Caco-2 (cell line): ENCODE results near the gene VPS26B. TPM values are rescaled to one million over a fixed set of nuclear protein-coding genes. Genes with fewer than 3 reads are reported as not detected.

ENCODE experiments used
- BruUV-seq: library from RNA; stranded (reverse); fragments of 400-500 nt; replicated peaks from 2 replicates; lab custom pipeline; 2021; lab: Mats Ljungman, UMichigan
- CTCF ChIA-PET: fragments of 300-600 bp; sonication (Branson Sonifier 250); formaldehyde crosslinking; loops from one replicate; lab custom pipeline; 2022; ENCODE audit warnings: antibody characterized with exemption; lab: Charles Lee
- POLR2A ChIA-PET: fragments of 300-600 bp; sonication (Branson Sonifier 250); formaldehyde crosslinking; loops from one replicate; lab custom pipeline; 2022; ENCODE audit warnings: antibody characterized with exemption; lab: Charles Lee
- DNase-seq, 2 experiments: peaks; one replicate each; pipeline versions ENCODE4 v3.0.0 to v3.0.0-alpha.2; 2020 to 2022
- H3K27me3 ChIP-seq: replicated peaks from 2 replicates; pipeline ENCODE4 v1.6.0; 2011; ENCODE audit warnings: low read length; ENCODE audit not compliant: control insufficient read depth, insufficient read depth
- H3K36me3 ChIP-seq: 2 replicates; pipeline ENCODE4 v1.5.1; 2011; ENCODE audit warnings: low read length; ENCODE audit not compliant: control insufficient read depth, insufficient read depth
- H3K4me1 ChIP-seq: fragments of 250-450 bp; sonication (Bioruptor Pico); 2 replicates; pipeline ENCODE4 v1.5.1; 2020; ENCODE audit warnings: mild to moderate bottlenecking
- H3K4me3 ChIP-seq: 2 replicates; pipeline ENCODE4 v1.5.1; 2011; ENCODE audit warnings: low read depth, mild to moderate bottlenecking, control low read depth, low read length
- H3K9me3 ChIP-seq: fragments of 250-450 bp; sonication (Bioruptor Pico); 2 replicates; pipeline ENCODE4 v1.5.1; 2020; ENCODE audit warnings: mild to moderate bottlenecking, moderate library complexity
- H3K27ac Mint-ChIP-seq: one replicate; pipeline ENCODE4 v1.8.0; 2022; ENCODE audit warnings: mixed read lengths; ENCODE audit not compliant: unreplicated experiment
- H3K27me3 Mint-ChIP-seq: one replicate; pipeline ENCODE4 v1.8.0; 2022; ENCODE audit warnings: mixed read lengths; ENCODE audit not compliant: insufficient read depth, unreplicated experiment
- H3K36me3 Mint-ChIP-seq: one replicate; pipeline ENCODE4 v1.8.0; 2022; ENCODE audit warnings: mild to moderate bottlenecking, mixed read lengths; ENCODE audit not compliant: insufficient read depth, unreplicated experiment
- H3K4me1 Mint-ChIP-seq: one replicate; pipeline ENCODE4 v1.8.0; 2022; ENCODE audit warnings: low read depth, mixed read lengths; ENCODE audit not compliant: unreplicated experiment
- H3K4me3 Mint-ChIP-seq: one replicate; pipeline ENCODE4 v1.8.0; 2022; ENCODE audit warnings: mild to moderate bottlenecking, moderate library complexity, mixed read lengths; ENCODE audit not compliant: unreplicated experiment
- H3K9me3 Mint-ChIP-seq: one replicate; pipeline ENCODE4 v1.8.0; 2022; ENCODE audit warnings: mixed read lengths; ENCODE audit not compliant: unreplicated experiment
- intact Hi-C: fragments of 100-400 bp; cut with micrococcal nuclease; formaldehyde crosslinking; loops from one replicate; pipeline ENCODE4 v1.10.0; 2022; ENCODE audit not compliant: unreplicated experiment
- total RNA-seq: library from RNA; stranded (reverse); gene quantifications from 2 replicates; pipeline ENCODE4 v1.2.3, GENCODE V29; 2022
- TF ChIP-seq, protein P1 (sequence below), 2 experiments: fragments of 200-600 bp in 1 of 2; IDR thresholded peaks; 1 replicate in 1 of 2; 2 replicates in 1 of 2; pipeline versions ENCODE4 v1.5.1 to v1.8.0; 2011 to 2022; ENCODE audit warnings: antibody characterized with exemption in 1 of 2, control low read depth in 1 of 2, inconsistent platforms in 1 of 2, low read depth in 1 of 2, low read length in 1 of 2, mild to moderate bottlenecking in 1 of 2, moderate library complexity in 1 of 2; ENCODE audit not compliant: insufficient read depth in 1 of 2, severe bottlenecking in 1 of 2, unreplicated experiment in 1 of 2

The VPS26B gene
- total RNA-seq, 1 experiment from 2014 or later = 78.1 TPM

DNA sequence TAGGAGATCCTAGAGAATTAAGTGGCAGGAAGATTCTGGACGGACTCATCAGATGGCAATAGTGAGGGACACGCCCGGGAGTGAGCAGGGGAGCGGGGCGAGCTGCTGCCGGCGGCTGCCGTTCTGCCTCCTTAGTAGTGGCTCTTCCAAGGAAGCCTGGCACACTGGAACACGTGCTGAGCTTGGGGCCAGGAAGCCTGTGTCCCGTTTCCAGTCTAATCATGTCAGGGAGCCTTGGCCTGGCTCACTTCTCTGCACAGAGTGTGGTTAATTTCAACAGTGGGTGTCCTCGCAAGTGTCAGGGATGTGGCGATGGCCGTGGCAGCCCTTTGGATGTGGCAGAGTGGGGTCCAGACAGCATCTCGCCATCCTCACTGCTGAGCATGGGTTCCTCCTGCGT is 68.2 kb downstream of the VPS26B start:
- TF ChIP-seq, protein P1, sequence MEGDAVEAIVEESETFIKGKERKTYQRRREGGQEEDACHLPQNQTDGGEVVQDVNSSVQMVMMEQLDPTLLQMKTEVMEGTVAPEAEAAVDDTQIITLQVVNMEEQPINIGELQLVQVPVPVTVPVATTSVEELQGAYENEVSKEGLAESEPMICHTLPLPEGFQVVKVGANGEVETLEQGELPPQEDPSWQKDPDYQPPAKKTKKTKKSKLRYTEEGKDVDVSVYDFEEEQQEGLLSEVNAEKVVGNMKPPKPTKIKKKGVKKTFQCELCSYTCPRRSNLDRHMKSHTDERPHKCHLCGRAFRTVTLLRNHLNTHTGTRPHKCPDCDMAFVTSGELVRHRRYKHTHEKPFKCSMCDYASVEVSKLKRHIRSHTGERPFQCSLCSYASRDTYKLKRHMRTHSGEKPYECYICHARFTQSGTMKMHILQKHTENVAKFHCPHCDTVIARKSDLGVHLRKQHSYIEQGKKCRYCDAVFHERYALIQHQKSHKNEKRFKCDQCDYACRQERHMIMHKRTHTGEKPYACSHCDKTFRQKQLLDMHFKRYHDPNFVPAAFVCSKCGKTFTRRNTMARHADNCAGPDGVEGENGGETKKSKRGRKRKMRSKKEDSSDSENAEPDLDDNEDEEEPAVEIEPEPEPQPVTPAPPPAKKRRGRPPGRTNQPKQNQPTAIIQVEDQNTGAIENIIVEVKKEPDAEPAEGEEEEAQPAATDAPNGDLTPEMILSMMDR (IDR thresholded peaks at IDR 0.05; ENCODE audit: insufficient read depth in 1 of 2, low read depth in 1 of 2, low read length in 1 of 2, severe bottlenecking in 1 of 2, unreplicated experiment in 1 of 2) = no peak
- Mint-ChIP-seq H3K4me1 (no peaks in the 10 kb centered on the region), H3K27me3 (peaks cover 15% of the 10 kb centered on the region), H3K4me3 (no peak overlapping the region), H3K9me3 (no peaks in the 10 kb centered on the region), H3K36me3 (no peaks in the 10 kb centered on the region), H3K27ac (no peak overlapping the region)
- CTCF ChIA-PET = no interaction called here
- no TSS peak for BruUV-seq
- Histone ChIP-seq H3K4me3 (no peak overlapping the region), H3K9me3 (no peaks in the 10 kb centered on the region), H3K4me1 (no peaks in the 10 kb centered on the region), H3K36me3 (no peaks in the 10 kb centered on the region), H3K27me3 (no peaks in the 10 kb centered on the region)
- intact Hi-C loops = no loop called here
- no peak for DNase-seq
- POLR2A ChIA-PET = no interaction called here

DNA sequence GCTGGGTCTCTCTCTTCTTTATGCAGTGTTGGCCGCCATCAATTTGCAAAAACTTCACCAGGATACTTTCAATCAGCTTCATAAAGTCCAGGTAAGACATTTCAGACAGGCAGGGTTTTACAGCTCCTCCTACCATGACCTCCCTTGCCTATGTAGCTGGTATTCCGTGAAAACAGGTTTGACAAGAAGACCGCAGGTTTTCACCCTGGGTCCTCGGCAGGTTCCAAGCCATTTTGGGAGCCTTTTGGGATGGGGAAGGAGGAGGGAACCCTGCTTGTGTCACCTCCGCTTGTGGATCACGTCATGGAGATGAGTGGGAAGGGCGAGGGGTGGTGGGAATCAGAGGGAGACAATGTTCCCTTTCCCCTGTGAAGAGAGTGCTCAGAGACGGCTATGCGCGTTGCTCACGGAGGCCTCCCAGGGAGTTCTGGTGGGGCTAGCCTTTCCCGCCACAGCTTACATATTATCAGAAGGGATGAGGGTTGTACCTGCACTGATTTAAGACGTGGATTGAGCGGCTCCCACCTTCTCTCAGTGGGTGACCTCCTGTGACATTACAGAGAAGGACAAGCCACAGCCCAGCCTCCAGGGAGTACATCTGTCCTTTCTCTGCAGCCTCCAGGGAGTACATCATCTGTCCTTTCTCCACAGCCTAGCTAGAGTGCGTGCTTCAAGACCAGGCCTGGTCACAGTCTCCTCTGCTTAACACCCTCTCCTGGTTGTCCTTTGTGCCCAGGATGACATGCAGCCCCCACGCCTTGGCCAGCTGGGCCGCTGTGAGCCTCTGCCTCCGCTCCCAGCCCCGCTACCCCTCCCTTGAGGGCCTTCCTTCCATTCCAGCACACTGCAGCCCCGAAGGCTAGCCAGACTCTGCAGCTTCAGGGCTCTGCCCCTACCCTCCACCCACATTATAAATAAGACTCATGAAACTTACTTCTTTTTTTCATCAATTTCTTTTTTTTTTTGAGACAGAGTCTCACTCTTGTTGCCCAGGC is 68.9 kb downstream of the VPS26B start:
- peak in 1 of 2 experiments; percentile 29 for DNase-seq
- intact Hi-C loops = no loop called here
- H3K27me3 Mint-ChIP-seq = peaks cover 11% of the 10 kb centered on the region
- no peaks in the 10 kb centered on the region for H3K4me1 ChIP-seq
- POLR2A ChIA-PET = no interaction called here
- no peaks in the 10 kb centered on the region for H3K36me3 Mint-ChIP-seq
- H3K4me3 Mint-ChIP-seq = no peak overlapping the region
- no peak overlapping the region for H3K4me3 ChIP-seq
- H3K36me3 ChIP-seq = no peaks in the 10 kb centered on the region
- no peak overlapping the region for H3K27ac Mint-ChIP-seq
- H3K4me1 Mint-ChIP-seq = no peaks in the 10 kb centered on the region
- CTCF ChIA-PET = no interaction called here
- H3K27me3 ChIP-seq = no peaks in the 10 kb centered on the region
- TF ChIP-seq, protein P1 (IDR thresholded peaks at IDR 0.05; ENCODE audit: insufficient read depth in 1 of 2, low read depth in 1 of 2, low read length in 1 of 2, severe bottlenecking in 1 of 2, unreplicated experiment in 1 of 2) = no peak
- H3K9me3 Mint-ChIP-seq = no peaks in the 10 kb centered on the region
- no TSS peak for BruUV-seq
- H3K9me3 ChIP-seq = no peaks in the 10 kb centered on the region

DNA sequence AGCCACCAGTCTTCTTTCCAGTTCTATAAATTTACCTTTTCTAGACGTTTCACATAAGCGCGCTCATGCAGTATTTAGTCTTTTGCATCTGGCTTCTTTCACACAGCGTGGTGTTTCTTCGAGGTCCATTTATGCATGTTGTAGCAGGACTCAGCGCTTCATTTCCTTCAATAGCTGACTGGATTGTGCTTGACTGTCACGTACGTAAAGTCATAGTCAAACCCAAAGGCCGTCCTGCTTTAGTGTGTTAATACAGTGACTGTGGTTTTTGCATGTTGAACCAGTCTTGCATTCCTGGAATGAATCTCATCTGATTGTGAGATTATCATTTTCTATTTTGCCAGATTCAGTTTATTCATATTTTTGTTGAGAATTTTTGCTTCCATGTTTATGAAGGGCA is 70.2 kb downstream of the VPS26B start:
- ChIA-PET CTCF (no interaction called here), POLR2A (no interaction called here)
- DNase-seq = no peak
- no peaks in the 10 kb centered on the region for H3K36me3 Mint-ChIP-seq
- peaks cover 15% of the 10 kb centered on the region for H3K27me3 Mint-ChIP-seq
- H3K4me1 Mint-ChIP-seq = no peaks in the 10 kb centered on the region
- H3K4me3 Mint-ChIP-seq = no peak overlapping the region
- no peaks in the 10 kb centered on the region for H3K27me3 ChIP-seq
- no peaks in the 10 kb centered on the region for H3K9me3 ChIP-seq
- no peaks in the 10 kb centered on the region for H3K4me1 ChIP-seq
- H3K4me3 ChIP-seq = no peak overlapping the region
- intact Hi-C loops = no loop called here
- H3K36me3 ChIP-seq = no peaks in the 10 kb centered on the region
- H3K9me3 Mint-ChIP-seq = no peaks in the 10 kb centered on the region
- TF ChIP-seq, protein P1 (IDR thresholded peaks at IDR 0.05; ENCODE audit: insufficient read depth in 1 of 2, low read depth in 1 of 2, low read length in 1 of 2, severe bottlenecking in 1 of 2, unreplicated experiment in 1 of 2) = no peak
- BruUV-seq = no TSS peak
- no peak overlapping the region for H3K27ac Mint-ChIP-seq

Other genes starting within 250 kb of the VPS26B start
- gene JAM3, start 155.6 kb upstream of the VPS26B start, total RNA-seq = 0.65 and 1.5 TPM in 2 replicates
- 97.8 and 108 TPM in 2 replicates for gene NCAPD3, start 704 bp upstream of the VPS26B start, total RNA-seq
- gene THYN1, start 28.7 kb downstream of the VPS26B start, total RNA-seq = 88.3 and 94.5 TPM in 2 replicates
- 48.7 and 52.0 TPM in 2 replicates for gene ACAD8, start 28.9 kb downstream of the VPS26B start, total RNA-seq
- not detected in 2 replicates for gene GLB1L3, start 51.7 kb downstream of the VPS26B start, total RNA-seq
- gene GLB1L2, start 107.3 kb downstream of the VPS26B start, total RNA-seq = 15.8 TPM in 2 replicates
- gene B3GAT1, start 187.6 kb downstream of the VPS26B start, total RNA-seq = 0.11 TPM in 1 of 2 replicates, not detected in the other